Tibial nerve (tissue), 4 donors: ENCODE data around the gene SLC39A13. TPM values are rescaled to one million over a fixed set of nuclear protein-coding genes. Genes with fewer than 3 reads are reported as not detected.

Experiments
- DNase-seq, 2 donors: peaks; one replicate each; pipeline ENCODE4 v3.0.0-alpha.2; 2019; ENCODE audit warnings: low spot score in 2 of 2
- H3K27ac ChIP-seq, 4 donors: fragments of 200-600 bp; sonication (generic) in 3 of 4; one replicate each; pipeline ENCODE4 v1.5.1; 2017 to 2019; ENCODE audit warnings: mild to moderate bottlenecking in 1 of 4
- H3K27me3 ChIP-seq, 2 donors: fragments of 200-600 bp; sonication (generic) in 1 of 2; one replicate each; pipeline versions ENCODE4 v1.5.1 to v1.6.0; 2017 to 2019
- H3K36me3 ChIP-seq, 3 donors: fragments of 200-600 bp; sonication (generic); one replicate each; pipeline ENCODE4 v1.5.1; 2018 to 2019
- H3K4me1 ChIP-seq, 4 donors: fragments of 200-600 bp; sonication (generic) in 3 of 4; one replicate each; pipeline ENCODE4 v1.5.1; 2017 to 2019
- H3K4me3 ChIP-seq, 4 donors: fragments of 200-600 bp; sonication (generic) in 3 of 4; one replicate each; pipeline ENCODE4 v1.5.1; 2017 to 2019; ENCODE audit warnings: mild to moderate bottlenecking in 1 of 4, moderate library complexity in 1 of 4
- H3K9me3 ChIP-seq, 4 donors: fragments of 200-600 bp; sonication (generic) in 3 of 4; one replicate each; pipeline ENCODE4 v1.5.1; 2017 to 2019
- CTCF ChIP-seq, 5 experiments: fragments of 200-600 bp in 3 of 5; fragments of 450-650 bp in 2 of 5; sonication (generic) in 3 of 5; IDR thresholded peaks; one replicate each; pipeline ENCODE4 v1.5.1; 2016 to 2019; ENCODE audit warnings: antibody characterized with exemption in 5 of 5, mild to moderate bottlenecking in 3 of 5, moderate library complexity in 2 of 5
- EP300 ChIP-seq, 2 donors: sonication (generic); formaldehyde crosslinking; IDR thresholded peaks; one replicate each; pipeline ENCODE4 v1.6.1; 2017; ENCODE audit warnings: antibody characterized with exemption in 2 of 2, mild to moderate bottlenecking in 1 of 2
- POLR2A ChIP-seq, 2 donors: fragments of 450-650 bp; IDR thresholded peaks; one replicate each; pipeline ENCODE4 v1.6.1; 2017; ENCODE audit warnings: antibody characterized with exemption in 2 of 2, mild to moderate bottlenecking in 2 of 2, moderate library complexity in 2 of 2
- WGBS, 2 donors: methylation state at CpG; one replicate each; pipeline ENCODE4 v1.1.5; 2018; 5-methylcytosine and 5-hydroxymethylcytosine counted together
- total RNA-seq, 4 donors: library from RNA; depleted of rRNA; stranded (reverse); fragments of >200 nt; gene quantifications; one replicate each; pipeline ENCODE4 v1.1.0, GENCODE V29; 2016

SLC39A13 gene
- total RNA-seq, 4 donors from 2014 or later = 91.6 to 142 (median 116) TPM

GRCh38 chr11:47446833-47447232 is 38.4 kb downstream of the SLC39A13 start:
- no peaks in the 10 kb centered on the region for H3K9me3 ChIP-seq
- H3K4me1 ChIP-seq = no peaks in the 10 kb centered on the region

GRCh38 chr11:47447906-47448305 is 39.5 kb downstream of the SLC39A13 start:
- DNase-seq = no peak
- no peak overlapping the region for H3K4me3 ChIP-seq
- H3K27me3 ChIP-seq = no peaks in the 10 kb centered on the region
- H3K9me3 ChIP-seq = no peaks in the 10 kb centered on the region
- no peaks in the 10 kb centered on the region for H3K36me3 ChIP-seq
- no peak overlapping the region for H3K27ac ChIP-seq
- whole genome bisulfite sequencing, 2 donors = 92 to 96% methylated on average over 10 to 11 of the region's 12 CpGs
- H3K4me1 ChIP-seq = no peaks in the 10 kb centered on the region
- TF ChIP-seq POLR2A (IDR thresholded peaks at IDR 0.05) (no peak), EP300 (IDR thresholded peaks at IDR 0.05) (no peak), CTCF (IDR thresholded peaks at IDR 0.05) (no peak)

More at GRCh38 chr11:47446833-47447232, 38.4 kb downstream of the SLC39A13 start:
- H3K4me3 ChIP-seq = no peak overlapping the region
- WGBS, 2 donors = 91% methylated on average over 9 of the region's 9 CpGs
- no peak overlapping the region for H3K27ac ChIP-seq
- no peaks in the 10 kb centered on the region for H3K36me3 ChIP-seq
- DNase-seq = no peak
- no peaks in the 10 kb centered on the region for H3K27me3 ChIP-seq
- TF ChIP-seq EP300 (IDR thresholded peaks at IDR 0.05) (no peak), CTCF (IDR thresholded peaks at IDR 0.05) (no peak), POLR2A (IDR thresholded peaks at IDR 0.05) (no peak)

GRCh38 chr11:47448566-47449427 is 40.4 kb downstream of the SLC39A13 start, which contains the start of gene RAPSN:
Gene RAPSN, minus strand, starts transcription at chr11:47449136. Its CDS starts 172 bp downstream, at chr11:47448964.
- no peaks in the 10 kb centered on the region for H3K9me3 ChIP-seq

GRCh38 chr11:47449541-47449940 is 41.2 kb downstream of the SLC39A13 start:
- no peaks in the 10 kb centered on the region for H3K9me3 ChIP-seq
- WGBS, 2 donors = 73 to 79% methylated on average over 8 of the region's 8 CpGs
- TF ChIP-seq CTCF (IDR thresholded peaks at IDR 0.05) (no peak), POLR2A (IDR thresholded peaks at IDR 0.05) (no peak), EP300 (IDR thresholded peaks at IDR 0.05) (no peak)
- H3K27ac ChIP-seq = no peak overlapping the region
- no peaks in the 10 kb centered on the region for H3K36me3 ChIP-seq
- H3K4me3 ChIP-seq = no peak overlapping the region
- H3K4me1 ChIP-seq = no peaks in the 10 kb centered on the region
- DNase-seq = no peak
- H3K27me3 ChIP-seq = no peaks in the 10 kb centered on the region

More at GRCh38 chr11:47448566-47449427, 40.4 kb downstream of the SLC39A13 start, which contains the start of gene RAPSN:
- no peaks in the 10 kb centered on the region for H3K36me3 ChIP-seq
- peak within 1 kb of the TSS in 1 of 4 donors; percentile 0 for H3K27ac ChIP-seq
- WGBS, 2 donors = 82 to 90% methylated on average over 16 to 28 of the region's 32 CpGs
- no peaks in the 10 kb centered on the region for H3K27me3 ChIP-seq
- DNase-seq = no peak
- no peak within 1 kb of the TSS for H3K4me3 ChIP-seq
- H3K4me1 ChIP-seq = no peaks in the 10 kb centered on the region
- TF ChIP-seq CTCF (IDR thresholded peaks at IDR 0.05) (no peak), EP300 (IDR thresholded peaks at IDR 0.05) (no peak), POLR2A (IDR thresholded peaks at IDR 0.05) (no peak)

- H3K27me3 ChIP-seq = no peaks in the 10 kb centered on the region
- DNase-seq = no peak
- no peaks in the 10 kb centered on the region for H3K4me1 ChIP-seq
- no peak overlapping the region for H3K27ac ChIP-seq
- H3K36me3 ChIP-seq = no peaks in the 10 kb centered on the region
- H3K9me3 ChIP-seq = no peaks in the 10 kb centered on the region
- TF ChIP-seq POLR2A (IDR thresholded peaks at IDR 0.05) = no peak
- TF ChIP-seq CTCF (IDR thresholded peaks at IDR 0.05) = no peak
- no peak for TF ChIP-seq EP300 (IDR thresholded peaks at IDR 0.05)
- 75 to 81% methylated on average over 4 of the region's 4 CpGs for WGBS, 2 donors
- no peak overlapping the region for H3K4me3 ChIP-seq
Measured at GRCh38 chr11:47451436-47451835, 43.0 kb downstream of the SLC39A13 start.
